Osteocyte (in vitro differentiated cells): Measurements from ENCODE around the gene KAZN. TPM values are rescaled to one million over a fixed set of nuclear protein-coding genes. Genes with fewer than 3 reads are reported as not detected.

ENCODE experiments used
- DNase-seq: peaks from one replicate; pipeline ENCODE4 v3.0.0; 2021; ENCODE audit warnings: mixed read lengths; ENCODE audit not compliant: unreplicated experiment; ENCODE audit errors: extremely low spot score
- H3K27ac Mint-ChIP-seq: one replicate; pipeline ENCODE4 v1.8.0; 2021; ENCODE audit warnings: mild to moderate bottlenecking, mixed read lengths; ENCODE audit not compliant: unreplicated experiment
- H3K27me3 Mint-ChIP-seq: one replicate; pipeline ENCODE4 v1.8.0; 2021; ENCODE audit warnings: mixed read lengths; ENCODE audit not compliant: unreplicated experiment
- H3K36me3 Mint-ChIP-seq: one replicate; pipeline ENCODE4 v1.8.0; 2021; ENCODE audit warnings: mixed read lengths; ENCODE audit not compliant: unreplicated experiment
- H3K4me1 Mint-ChIP-seq: one replicate; pipeline ENCODE4 v1.8.0; 2021; ENCODE audit warnings: mixed read lengths; ENCODE audit not compliant: unreplicated experiment
- H3K4me3 Mint-ChIP-seq: one replicate; pipeline ENCODE4 v1.8.0; 2021; ENCODE audit warnings: mild to moderate bottlenecking, moderate library complexity, mixed read lengths; ENCODE audit not compliant: unreplicated experiment
- H3K9me3 Mint-ChIP-seq: one replicate; pipeline ENCODE4 v1.8.0; 2021; ENCODE audit warnings: mixed read lengths; ENCODE audit not compliant: unreplicated experiment
- CTCF ChIP-seq: fragments of 200-600 bp; sonication (generic); IDR thresholded peaks from 2 replicates; pipeline ENCODE4 v1.5.0; 2021; ENCODE audit warnings: antibody characterized with exemption, mild to moderate bottlenecking, moderate library complexity
- total RNA-seq: library from RNA; stranded (reverse); gene quantifications from 2 replicates; pipeline ENCODE4 v1.2.1, GENCODE V29; 2021

The KAZN gene
- total RNA-seq, 1 donor from 2014 or later, result 47.1 TPM

DNA sequence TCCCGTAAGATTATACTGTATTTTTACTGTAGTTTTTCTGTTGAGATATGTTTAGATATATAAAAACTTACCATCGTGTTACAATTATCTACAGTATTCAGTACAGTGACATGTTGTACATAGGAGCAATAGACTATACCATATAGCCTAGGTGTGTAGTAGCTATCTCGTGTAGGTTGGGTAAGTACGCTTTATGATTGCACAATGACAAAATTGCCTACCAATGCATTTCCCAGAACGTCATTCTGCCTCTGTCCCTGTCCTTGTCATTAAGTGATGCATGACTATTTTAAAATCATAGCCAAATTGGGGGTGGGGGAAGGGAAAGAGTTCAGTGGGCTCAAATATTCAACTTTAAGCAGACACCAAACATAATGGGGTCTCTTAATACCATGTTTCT is 321.3 kb downstream of the KAZN start:
- H3K27ac Mint-ChIP-seq, result no peak overlapping the region
- no peaks in the 10 kb centered on the region for H3K27me3 Mint-ChIP-seq
- no peak overlapping the region for H3K4me3 Mint-ChIP-seq
- H3K4me1 Mint-ChIP-seq, result peaks cover 8% of the 10 kb centered on the region
- DNase-seq, result no peak
- H3K9me3 Mint-ChIP-seq, result no peaks in the 10 kb centered on the region
- TF ChIP-seq CTCF, result no peak
- no peaks in the 10 kb centered on the region for H3K36me3 Mint-ChIP-seq

GRCh38 chr1:14921057-14921456 is 322.6 kb downstream of the KAZN start:
- peak overlapping the region; percentile 64 for H3K27ac Mint-ChIP-seq
- no peak overlapping the region for H3K4me3 Mint-ChIP-seq
- TF ChIP-seq CTCF, result no peak
- no peaks in the 10 kb centered on the region for H3K36me3 Mint-ChIP-seq
- DNase-seq, result no peak
- H3K9me3 Mint-ChIP-seq, result no peaks in the 10 kb centered on the region
- peaks cover 18% of the 10 kb centered on the region for H3K4me1 Mint-ChIP-seq
- no peaks in the 10 kb centered on the region for H3K27me3 Mint-ChIP-seq

GRCh38 chr1:14922942-14923726 is 324.6 kb downstream of the KAZN start:
- H3K9me3 Mint-ChIP-seq, result no peaks in the 10 kb centered on the region
- peaks cover 39% of the 10 kb centered on the region for H3K4me1 Mint-ChIP-seq
- no peaks in the 10 kb centered on the region for H3K27me3 Mint-ChIP-seq
- H3K36me3 Mint-ChIP-seq, result no peaks in the 10 kb centered on the region
- peak overlapping the region; percentile 72 for H3K4me3 Mint-ChIP-seq
- H3K27ac Mint-ChIP-seq, result peak overlapping the region; percentile 68
- no peak for TF ChIP-seq CTCF
- no peak for DNase-seq

GRCh38 chr1:14923727-14924452 is 325.4 kb downstream of the KAZN start:
- DNase-seq, result peak; percentile 92
- no peaks in the 10 kb centered on the region for H3K36me3 Mint-ChIP-seq
- no peaks in the 10 kb centered on the region for H3K27me3 Mint-ChIP-seq
- peak overlapping the region; percentile 72 for H3K4me3 Mint-ChIP-seq
- peak overlapping the region; percentile 68 for H3K27ac Mint-ChIP-seq
- TF ChIP-seq CTCF, result no peak
- peaks cover 45% of the 10 kb centered on the region for H3K4me1 Mint-ChIP-seq
- no peaks in the 10 kb centered on the region for H3K9me3 Mint-ChIP-seq
